ENCODE measurements around the gene LHX2.

DNA sequence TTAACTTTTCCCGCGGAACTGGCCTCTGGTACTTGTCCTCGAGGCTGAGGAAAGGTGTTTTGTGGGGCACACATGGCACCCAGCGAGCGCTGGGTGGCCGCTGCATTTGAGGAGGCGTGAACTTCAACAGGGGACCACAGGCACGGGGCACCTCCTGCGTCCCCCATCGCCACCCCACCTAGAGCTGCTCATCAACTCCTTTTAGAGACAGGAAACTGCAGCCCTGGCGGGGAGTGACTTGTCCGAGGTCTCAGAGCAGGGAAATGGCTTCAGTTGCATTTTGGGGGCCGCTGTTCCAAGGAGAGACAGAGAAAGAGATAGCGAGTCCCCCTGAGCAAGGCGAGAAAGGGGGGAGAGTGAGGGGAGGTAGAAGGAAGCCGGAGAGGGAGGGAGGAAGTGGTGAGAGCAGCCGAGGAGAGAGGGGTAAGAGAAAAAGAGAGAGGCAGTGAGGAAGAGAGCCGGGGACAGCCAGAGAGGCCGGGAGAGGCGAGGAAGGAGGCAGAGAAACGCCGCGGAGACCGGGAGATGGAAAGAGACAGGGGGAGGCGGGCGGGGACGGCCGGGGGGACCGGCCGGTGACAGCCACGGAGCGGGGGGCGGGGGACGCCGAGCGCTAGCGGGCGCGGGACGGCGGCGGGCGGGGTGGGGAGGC lies 12.5 kb upstream of the LHX2 start:
- no peak for TF ChIP-seq NFIC (IDR thresholded peaks at IDR 0.05)
- TF ChIP-seq, protein P1, sequence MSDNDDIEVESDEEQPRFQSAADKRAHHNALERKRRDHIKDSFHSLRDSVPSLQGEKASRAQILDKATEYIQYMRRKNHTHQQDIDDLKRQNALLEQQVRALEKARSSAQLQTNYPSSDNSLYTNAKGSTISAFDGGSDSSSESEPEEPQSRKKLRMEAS (IDR thresholded peaks at IDR 0.05), result no peak
- TF ChIP-seq CEBPB (IDR thresholded peaks at IDR 0.05), result no peak
- TF ChIP-seq EGR1 (IDR thresholded peaks at IDR 0.05), result no peak
- no peak for TF ChIP-seq EP300 (IDR thresholded peaks at IDR 0.05; ENCODE audit: borderline replicate concordance)
- no peak for TF ChIP-seq TAF1 (IDR thresholded peaks at IDR 0.05; ENCODE audit: low read depth)
- TF ChIP-seq, protein P2, sequence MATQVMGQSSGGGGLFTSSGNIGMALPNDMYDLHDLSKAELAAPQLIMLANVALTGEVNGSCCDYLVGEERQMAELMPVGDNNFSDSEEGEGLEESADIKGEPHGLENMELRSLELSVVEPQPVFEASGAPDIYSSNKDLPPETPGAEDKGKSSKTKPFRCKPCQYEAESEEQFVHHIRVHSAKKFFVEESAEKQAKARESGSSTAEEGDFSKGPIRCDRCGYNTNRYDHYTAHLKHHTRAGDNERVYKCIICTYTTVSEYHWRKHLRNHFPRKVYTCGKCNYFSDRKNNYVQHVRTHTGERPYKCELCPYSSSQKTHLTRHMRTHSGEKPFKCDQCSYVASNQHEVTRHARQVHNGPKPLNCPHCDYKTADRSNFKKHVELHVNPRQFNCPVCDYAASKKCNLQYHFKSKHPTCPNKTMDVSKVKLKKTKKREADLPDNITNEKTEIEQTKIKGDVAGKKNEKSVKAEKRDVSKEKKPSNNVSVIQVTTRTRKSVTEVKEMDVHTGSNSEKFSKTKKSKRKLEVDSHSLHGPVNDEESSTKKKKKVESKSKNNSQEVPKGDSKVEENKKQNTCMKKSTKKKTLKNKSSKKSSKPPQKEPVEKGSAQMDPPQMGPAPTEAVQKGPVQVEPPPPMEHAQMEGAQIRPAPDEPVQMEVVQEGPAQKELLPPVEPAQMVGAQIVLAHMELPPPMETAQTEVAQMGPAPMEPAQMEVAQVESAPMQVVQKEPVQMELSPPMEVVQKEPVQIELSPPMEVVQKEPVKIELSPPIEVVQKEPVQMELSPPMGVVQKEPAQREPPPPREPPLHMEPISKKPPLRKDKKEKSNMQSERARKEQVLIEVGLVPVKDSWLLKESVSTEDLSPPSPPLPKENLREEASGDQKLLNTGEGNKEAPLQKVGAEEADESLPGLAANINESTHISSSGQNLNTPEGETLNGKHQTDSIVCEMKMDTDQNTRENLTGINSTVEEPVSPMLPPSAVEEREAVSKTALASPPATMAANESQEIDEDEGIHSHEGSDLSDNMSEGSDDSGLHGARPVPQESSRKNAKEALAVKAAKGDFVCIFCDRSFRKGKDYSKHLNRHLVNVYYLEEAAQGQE (IDR thresholded peaks at IDR 0.05; ENCODE audit: low read depth), result no peak
- TF ChIP-seq YY1 (IDR thresholded peaks at IDR 0.05; ENCODE audit: low read depth), result no peak
- TF ChIP-seq FOXM1 (IDR thresholded peaks at IDR 0.05; ENCODE audit: borderline replicate concordance, low read depth), result no peak
- no peak for TF ChIP-seq CREB1 (IDR thresholded peaks at IDR 0.05; ENCODE audit: low read depth)
- no peak for TF ChIP-seq ZBTB7A (IDR thresholded peaks at IDR 0.05; ENCODE audit: low read depth)
- TF ChIP-seq RAD21 (IDR thresholded peaks at IDR 0.05; ENCODE audit: low read depth), result no peak
